HepG2 (cell line): ENCODE measurements around the gene JAG1. TPM values are rescaled to one million over a fixed set of nuclear protein-coding genes. Genes with fewer than 3 reads are reported as not detected.

ENCODE experiments used
- CEBPB ChIP-seq: IDR thresholded peaks from 2 replicates; pipeline ENCODE4 v1.6.1; 2011; ENCODE audit warnings: low read depth, low read length, improper control_type of control experiment, borderline replicate concordance
- CTCF ChIP-seq: sonication (generic); formaldehyde crosslinking; IDR thresholded peaks from 2 replicates; pipeline ENCODE4 v1.5.0; 2020; ENCODE audit warnings: mild to moderate bottlenecking, missing genetic modification reagents, moderate library complexity
- E2F2 ChIP-seq: sonication (generic); formaldehyde crosslinking; IDR thresholded peaks from 2 replicates; pipeline ENCODE4 v1.4.0; 2020; ENCODE audit warnings: missing genetic modification reagents, borderline replicate concordance
- THAP7 ChIP-seq: sonication (generic); formaldehyde crosslinking; IDR thresholded peaks from 2 replicates; pipeline ENCODE4 v1.8.1; 2023; ENCODE audit warnings: mild to moderate bottlenecking, missing genetic modification reagents
- ZNF136 ChIP-seq: sonication (generic); formaldehyde crosslinking; IDR thresholded peaks from 2 replicates; pipeline ENCODE4 v1.8.1; 2022; ENCODE audit warnings: low read depth, mild to moderate bottlenecking, moderate library complexity, missing genetic modification reagents
- ZNF205 ChIP-seq: IDR thresholded peaks from 2 replicates; pipeline ENCODE4 v1.6.1; 2018; ENCODE audit warnings: missing biosample characterization, missing genetic modification reagents
- ZNF253 ChIP-seq: sonication (generic); formaldehyde crosslinking; IDR thresholded peaks from 2 replicates; pipeline ENCODE4 v1.8.0; 2022; ENCODE audit warnings: mild to moderate bottlenecking, missing genetic modification reagents, borderline replicate concordance
- ZNF441 ChIP-seq: sonication (generic); formaldehyde crosslinking; IDR thresholded peaks from 2 replicates; pipeline ENCODE4 v1.7.0; 2021; ENCODE audit warnings: missing genetic modification reagents, borderline replicate concordance
- ZNF569 ChIP-seq: sonication (generic); formaldehyde crosslinking; IDR thresholded peaks from 2 replicates; pipeline ENCODE4 v1.5.0; 2020; ENCODE audit warnings: mild to moderate bottlenecking, missing genetic modification reagents, moderate library complexity, borderline replicate concordance
- ZNF777 ChIP-seq: sonication (generic); formaldehyde crosslinking; IDR thresholded peaks from 2 replicates; pipeline ENCODE4 v1.4.0; 2020; ENCODE audit warnings: missing genetic modification reagents
- ZNF83 ChIP-seq: sonication (generic); formaldehyde crosslinking; IDR thresholded peaks from 2 replicates; pipeline ENCODE4 v1.4.0; 2020; ENCODE audit warnings: missing genetic modification reagents, mild to moderate bottlenecking, borderline replicate concordance
- polyA plus RNA-seq, 8 experiments: library from polyadenylated mRNA; depleted of rRNA in 3 of 8; stranded (reverse) in 7 of 8; unstranded in 1 of 8; fragments of >200 nt; fragmentation: Illumina TruSeq in 4 of 8; extraction: Trizol in 4 of 8; gene quantifications; 2 replicates each; pipeline versions ENCODE4 v1.2.1 to v1.2.3, GENCODE V29; 2011 to 2016; ENCODE audit warnings: low read depth in 4 of 8, missing spikeins in 1 of 8, mixed read lengths in 1 of 8; ENCODE audit not compliant: insufficient read depth in 1 of 8
- total RNA-seq, 5 experiments: library from RNA; depleted of rRNA; stranded (reverse); fragments of >200 nt; fragmentation: Illumina TruSeq; extraction: Trizol; gene quantifications; 2 replicates each; pipeline ENCODE4 v1.2.3, GENCODE V29; 2016; ENCODE audit warnings: low read depth in 1 of 5
- TF ChIP-seq, protein P1 (sequence below): sonication (generic); formaldehyde crosslinking; IDR thresholded peaks from 2 replicates; pipeline ENCODE4 v1.4.0; 2020; ENCODE audit warnings: mild to moderate bottlenecking, missing genetic modification reagents
- TF ChIP-seq, protein P2 (sequence below): sonication (generic); formaldehyde crosslinking; IDR thresholded peaks from 2 replicates; pipeline ENCODE4 v1.9.0; 2021; ENCODE audit warnings: mild to moderate bottlenecking, missing genetic modification reagents
- TF ChIP-seq, protein P3 (sequence below): sonication (generic); formaldehyde crosslinking; IDR thresholded peaks from 2 replicates; pipeline ENCODE4 v1.4.0; 2020; ENCODE audit warnings: missing genetic modification reagents

The JAG1 gene
- total and polyA plus RNA-seq, 2 of the 13 experiments (the other 11 are each of a cell fraction or from before 2014, with no cell fraction given) = 47.1 to 56.3 TPM

GRCh38 chr20:10708351-10709185 is 34.8 kb upstream of the JAG1 start (continued):
- TF ChIP-seq ZNF83 (no peak), ZNF205 (CRISPR knock-in tag) (peak; percentile 93), CTCF (0 out of 2 replicates have a peak, but pooled peaks have one; percentile 4), ZNF569 (CRISPR knock-in tag) (no peak), THAP7 (CRISPR knock-in tag) (no peak), E2F2 (CRISPR knock-in tag) (no peak), ZNF777 (no peak), CEBPB (peak; percentile 93; the same call in 1 of the 2 replicates), ZNF441 (CRISPR knock-in tag) (no peak), ZNF136 (CRISPR knock-in tag) (0 out of 2 replicates have a peak, but pooled peaks have one; percentile 56), ZNF253 (CRISPR knock-in tag) (no peak)
- TF ChIP-seq, protein P1, sequence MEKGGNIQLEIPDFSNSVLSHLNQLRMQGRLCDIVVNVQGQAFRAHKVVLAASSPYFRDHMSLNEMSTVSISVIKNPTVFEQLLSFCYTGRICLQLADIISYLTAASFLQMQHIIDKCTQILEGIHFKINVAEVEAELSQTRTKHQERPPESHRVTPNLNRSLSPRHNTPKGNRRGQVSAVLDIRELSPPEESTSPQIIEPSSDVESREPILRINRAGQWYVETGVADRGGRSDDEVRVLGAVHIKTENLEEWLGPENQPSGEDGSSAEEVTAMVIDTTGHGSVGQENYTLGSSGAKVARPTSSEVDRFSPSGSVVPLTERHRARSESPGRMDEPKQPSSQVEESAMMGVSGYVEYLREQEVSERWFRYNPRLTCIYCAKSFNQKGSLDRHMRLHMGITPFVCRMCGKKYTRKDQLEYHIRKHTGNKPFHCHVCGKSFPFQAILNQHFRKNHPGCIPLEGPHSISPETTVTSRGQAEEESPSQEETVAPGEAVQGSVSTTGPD (CRISPR knock-in tag) = no peak
- TF ChIP-seq, protein P2, sequence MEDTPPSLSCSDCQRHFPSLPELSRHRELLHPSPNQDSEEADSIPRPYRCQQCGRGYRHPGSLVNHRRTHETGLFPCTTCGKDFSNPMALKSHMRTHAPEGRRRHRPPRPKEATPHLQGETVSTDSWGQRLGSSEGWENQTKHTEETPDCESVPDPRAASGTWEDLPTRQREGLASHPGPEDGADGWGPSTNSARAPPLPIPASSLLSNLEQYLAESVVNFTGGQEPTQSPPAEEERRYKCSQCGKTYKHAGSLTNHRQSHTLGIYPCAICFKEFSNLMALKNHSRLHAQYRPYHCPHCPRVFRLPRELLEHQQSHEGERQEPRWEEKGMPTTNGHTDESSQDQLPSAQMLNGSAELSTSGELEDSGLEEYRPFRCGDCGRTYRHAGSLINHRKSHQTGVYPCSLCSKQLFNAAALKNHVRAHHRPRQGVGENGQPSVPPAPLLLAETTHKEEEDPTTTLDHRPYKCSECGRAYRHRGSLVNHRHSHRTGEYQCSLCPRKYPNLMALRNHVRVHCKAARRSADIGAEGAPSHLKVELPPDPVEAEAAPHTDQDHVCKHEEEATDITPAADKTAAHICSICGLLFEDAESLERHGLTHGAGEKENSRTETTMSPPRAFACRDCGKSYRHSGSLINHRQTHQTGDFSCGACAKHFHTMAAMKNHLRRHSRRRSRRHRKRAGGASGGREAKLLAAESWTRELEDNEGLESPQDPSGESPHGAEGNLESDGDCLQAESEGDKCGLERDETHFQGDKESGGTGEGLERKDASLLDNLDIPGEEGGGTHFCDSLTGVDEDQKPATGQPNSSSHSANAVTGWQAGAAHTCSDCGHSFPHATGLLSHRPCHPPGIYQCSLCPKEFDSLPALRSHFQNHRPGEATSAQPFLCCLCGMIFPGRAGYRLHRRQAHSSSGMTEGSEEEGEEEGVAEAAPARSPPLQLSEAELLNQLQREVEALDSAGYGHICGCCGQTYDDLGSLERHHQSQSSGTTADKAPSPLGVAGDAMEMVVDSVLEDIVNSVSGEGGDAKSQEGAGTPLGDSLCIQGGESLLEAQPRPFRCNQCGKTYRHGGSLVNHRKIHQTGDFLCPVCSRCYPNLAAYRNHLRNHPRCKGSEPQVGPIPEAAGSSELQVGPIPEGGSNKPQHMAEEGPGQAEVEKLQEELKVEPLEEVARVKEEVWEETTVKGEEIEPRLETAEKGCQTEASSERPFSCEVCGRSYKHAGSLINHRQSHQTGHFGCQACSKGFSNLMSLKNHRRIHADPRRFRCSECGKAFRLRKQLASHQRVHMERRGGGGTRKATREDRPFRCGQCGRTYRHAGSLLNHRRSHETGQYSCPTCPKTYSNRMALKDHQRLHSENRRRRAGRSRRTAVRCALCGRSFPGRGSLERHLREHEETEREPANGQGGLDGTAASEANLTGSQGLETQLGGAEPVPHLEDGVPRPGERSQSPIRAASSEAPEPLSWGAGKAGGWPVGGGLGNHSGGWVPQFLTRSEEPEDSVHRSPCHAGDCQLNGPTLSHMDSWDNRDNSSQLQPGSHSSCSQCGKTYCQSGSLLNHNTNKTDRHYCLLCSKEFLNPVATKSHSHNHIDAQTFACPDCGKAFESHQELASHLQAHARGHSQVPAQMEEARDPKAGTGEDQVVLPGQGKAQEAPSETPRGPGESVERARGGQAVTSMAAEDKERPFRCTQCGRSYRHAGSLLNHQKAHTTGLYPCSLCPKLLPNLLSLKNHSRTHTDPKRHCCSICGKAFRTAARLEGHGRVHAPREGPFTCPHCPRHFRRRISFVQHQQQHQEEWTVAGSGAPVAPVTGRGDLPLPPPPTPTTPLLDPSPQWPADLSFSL (CRISPR knock-in tag) = no peak; the same call in 1 of the 2 replicates
- TF ChIP-seq, protein P3, sequence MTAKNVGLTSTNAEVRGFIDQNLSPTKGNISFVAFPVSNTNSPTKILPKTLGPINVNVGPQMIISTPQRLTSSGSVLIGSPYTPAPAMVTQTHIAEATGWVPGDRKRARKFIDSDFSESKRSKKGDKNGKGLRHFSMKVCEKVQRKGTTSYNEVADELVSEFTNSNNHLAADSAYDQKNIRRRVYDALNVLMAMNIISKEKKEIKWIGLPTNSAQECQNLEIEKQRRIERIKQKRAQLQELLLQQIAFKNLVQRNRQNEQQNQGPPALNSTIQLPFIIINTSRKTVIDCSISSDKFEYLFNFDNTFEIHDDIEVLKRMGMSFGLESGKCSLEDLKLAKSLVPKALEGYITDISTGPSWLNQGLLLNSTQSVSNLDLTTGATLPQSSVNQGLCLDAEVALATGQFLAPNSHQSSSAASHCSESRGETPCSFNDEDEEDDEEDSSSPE (CRISPR knock-in tag) = 0 out of 2 replicates have a peak, but pooled peaks have one; percentile 52
